GM21423 (cell line): ENCODE measurements around the gene RGS7.
"Not testable (repeated sequence)": the region's sequence is repeated elsewhere in the genome, so short reads cannot be mapped to it uniquely, and the experiment has no call there.

Experiments used
- ATAC-seq: cut with Tn5 transposase; IDR thresholded peaks from one replicate; pipeline ENCODE4 v1.9.1; 2021; ENCODE audit warnings: mild to moderate bottlenecking, moderate library complexity; ENCODE audit not compliant: unreplicated experiment

Gene RGS7

DNA sequence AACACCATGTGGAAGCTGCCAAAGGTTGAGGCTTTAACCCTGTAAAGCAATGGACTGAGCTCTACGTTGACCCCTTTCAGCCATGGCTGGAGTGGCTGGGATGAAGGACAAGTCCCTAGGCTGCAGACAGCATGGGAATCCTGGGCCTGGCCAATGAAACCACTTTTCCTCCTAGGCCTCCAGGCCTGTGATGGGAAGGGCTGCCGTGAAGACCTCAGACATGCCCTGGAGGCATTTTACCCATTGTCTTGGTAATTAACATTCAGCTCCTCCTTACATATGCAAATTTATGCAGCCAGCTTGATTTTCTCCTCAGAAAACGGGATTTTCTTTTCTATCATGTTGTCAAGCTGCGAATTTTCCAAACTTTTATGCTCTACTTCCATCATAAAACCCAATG is 214.5 kb downstream of the RGS7 start:
- no peak for ATAC-seq

DNA sequence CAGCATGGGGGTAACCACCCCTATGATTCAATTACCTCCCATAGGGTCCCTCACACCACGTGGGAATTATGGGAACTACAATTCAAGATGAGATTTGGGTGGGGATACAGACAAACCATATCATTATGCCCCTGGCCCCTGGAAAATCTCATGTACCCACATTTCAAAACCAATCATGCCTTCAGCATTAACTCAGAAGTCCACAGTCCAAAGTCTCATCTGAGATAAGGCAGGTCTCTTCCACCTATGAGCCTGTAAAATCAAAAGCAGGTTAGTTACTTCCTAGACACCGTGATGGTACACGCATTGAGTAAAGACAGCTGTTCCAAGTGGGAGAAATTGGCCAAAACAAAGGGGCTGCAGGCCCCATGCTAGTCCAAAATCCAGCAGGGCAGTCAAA is 215.4 kb downstream of the RGS7 start:
- not testable (repeated sequence) for ATAC-seq

DNA sequence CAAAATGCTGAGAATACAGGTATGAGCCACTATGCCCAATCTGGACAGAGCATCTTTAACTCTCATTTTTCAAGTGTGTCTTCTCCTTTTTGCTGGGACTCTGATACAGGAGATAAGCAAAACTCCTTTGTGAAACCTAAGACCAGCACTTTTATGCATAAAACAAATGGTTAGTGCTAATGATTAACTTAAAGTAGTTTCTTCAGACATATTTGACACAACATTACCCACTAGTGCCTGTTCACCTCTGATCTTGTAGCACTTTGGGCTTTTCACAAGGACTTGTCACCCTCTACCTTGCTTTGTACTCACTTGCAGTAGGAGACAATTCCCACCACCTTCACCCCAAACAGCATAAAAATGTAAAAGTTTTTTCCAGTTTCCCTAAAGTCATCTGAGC is 216.3 kb downstream of the RGS7 start:
- no peak for ATAC-seq

DNA sequence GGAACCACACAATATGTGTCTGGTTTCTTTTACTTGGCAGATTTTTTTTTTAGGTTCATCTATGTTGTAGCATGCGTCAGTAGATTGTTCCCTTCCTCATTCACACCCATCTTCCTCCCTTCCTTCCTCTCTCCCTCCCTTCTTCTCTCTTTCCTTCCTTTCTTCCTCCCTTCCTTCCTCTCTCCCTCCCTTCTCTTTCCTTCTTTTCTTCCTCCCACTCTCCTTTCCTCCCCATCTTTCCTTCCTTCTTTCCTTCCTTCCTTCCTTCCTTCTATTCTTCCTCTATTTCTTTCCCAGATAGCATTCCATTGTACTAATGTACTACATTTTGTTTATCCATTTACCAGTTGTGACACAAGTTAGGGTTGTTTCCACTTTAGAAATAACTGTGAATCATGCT is 218.0 kb downstream of the RGS7 start:
- no peak for ATAC-seq

DNA sequence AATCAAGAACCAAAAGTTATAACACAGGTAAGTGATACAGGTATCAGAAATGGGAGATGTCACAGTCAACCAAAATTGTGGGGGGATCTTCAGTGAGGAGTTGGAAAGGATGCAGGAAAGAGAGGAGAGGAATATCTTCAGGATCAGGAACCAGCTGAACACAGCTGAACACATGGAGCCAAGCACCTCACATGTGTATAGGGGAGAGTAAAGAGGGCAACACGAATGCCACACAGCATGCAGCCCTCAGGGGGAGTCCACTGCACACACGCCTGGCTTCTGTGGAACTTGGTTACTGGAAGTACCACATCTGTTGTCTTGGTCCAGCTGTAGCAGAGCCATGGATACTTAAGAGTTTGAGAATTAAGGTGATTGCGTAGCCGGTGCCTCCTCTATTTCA is 218.8 kb downstream of the RGS7 start:
- no peak for ATAC-seq

DNA sequence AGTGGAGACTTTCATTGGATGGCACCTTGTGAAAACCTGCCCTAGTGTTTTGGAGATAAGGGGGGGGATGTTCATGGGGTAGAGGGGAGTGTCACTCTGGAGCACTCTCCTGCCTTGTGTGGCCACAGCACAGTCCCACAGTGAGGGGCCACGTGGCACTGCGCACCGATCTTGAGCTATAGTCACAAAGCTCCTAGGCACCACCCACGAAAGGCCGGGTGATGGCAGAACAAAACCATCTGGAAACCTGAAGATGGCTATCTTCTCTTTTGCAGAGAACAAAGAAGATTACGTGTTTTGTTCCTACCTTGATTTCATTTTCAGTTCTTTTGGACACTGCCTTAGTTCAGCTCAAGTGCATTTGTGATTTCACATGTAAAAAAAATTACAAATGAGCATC is 220.6 kb downstream of the RGS7 start:
- ATAC-seq: no peak

DNA sequence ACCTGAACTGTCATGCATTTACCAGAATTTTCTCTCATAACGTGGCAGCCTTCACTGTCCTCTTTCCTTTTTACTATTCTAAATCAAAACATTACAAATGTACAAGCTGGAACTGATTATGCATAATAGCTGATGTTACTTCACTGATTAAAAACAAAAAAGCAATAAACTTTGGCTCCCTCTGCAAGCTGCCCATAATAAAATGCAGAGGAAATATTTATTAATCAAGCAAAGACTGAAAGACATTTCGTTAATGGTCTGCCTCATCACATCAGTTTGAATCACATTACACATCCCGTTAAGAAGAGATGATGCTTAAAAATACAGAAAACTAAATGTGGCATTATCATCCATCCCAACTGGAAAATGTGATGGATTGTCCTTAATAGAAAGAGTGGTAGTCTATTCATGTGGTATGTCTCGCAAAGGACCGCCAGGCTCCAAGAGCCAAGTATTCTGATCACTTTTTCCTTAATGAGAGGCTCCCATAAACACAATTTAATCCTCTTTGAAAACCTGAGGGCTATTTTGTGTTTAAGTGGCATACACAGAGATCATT is 225.3 kb downstream of the RGS7 start:
- ATAC-seq: no peak

DNA sequence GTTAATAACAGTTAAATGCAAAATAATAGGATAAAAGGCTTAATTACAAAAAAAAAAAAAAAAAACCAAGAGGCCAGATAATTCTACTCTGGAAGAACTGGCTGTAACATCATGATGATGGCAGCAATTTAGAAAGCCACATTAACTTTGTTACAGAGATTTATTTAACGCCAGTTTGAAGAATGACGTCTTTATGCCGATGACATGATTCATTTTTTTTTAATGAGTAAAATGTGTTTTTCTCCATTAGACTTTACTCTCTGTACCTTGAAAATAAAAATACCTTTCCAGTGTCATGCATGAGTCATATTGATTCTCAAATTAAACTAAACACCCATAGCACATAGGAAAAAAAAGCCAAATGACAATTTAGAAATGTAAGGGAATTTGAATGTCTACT is 226.1 kb downstream of the RGS7 start:
- no peak for ATAC-seq

DNA sequence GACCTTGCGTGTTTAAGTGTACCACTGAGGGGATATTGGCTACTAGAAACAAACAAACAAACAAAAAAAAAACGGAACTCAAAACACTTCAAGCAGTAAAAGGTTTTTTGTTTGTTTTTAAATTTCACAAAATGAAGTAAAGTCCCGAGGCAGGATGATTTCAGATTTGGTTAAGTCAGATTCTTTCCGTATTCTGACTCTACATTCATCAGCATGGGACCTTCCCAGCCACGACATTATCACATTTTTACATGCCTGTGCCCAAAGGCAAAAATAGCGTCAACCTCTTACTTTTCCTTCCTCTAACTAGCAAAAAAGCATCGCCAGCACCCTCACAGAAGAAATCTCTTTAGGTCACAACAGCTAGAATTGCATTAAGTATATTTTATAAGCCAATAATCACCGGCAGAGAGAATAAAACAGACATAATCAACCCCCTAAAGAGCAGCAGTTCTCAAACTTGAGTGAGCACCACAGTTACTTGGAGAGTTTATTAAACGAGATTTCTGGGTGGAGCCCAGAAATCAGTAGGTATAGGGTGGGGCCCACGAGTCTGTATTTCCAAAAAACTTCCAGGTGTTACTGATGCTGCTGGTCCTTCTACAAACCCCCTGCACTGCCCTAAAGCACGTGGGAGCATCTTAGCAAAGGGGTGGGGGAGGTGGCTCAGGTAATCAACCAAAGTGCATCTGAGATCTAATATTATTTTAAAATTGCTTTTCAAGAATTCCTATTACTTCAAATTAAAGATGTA is 227.6 kb downstream of the RGS7 start:
- no peak for ATAC-seq

DNA sequence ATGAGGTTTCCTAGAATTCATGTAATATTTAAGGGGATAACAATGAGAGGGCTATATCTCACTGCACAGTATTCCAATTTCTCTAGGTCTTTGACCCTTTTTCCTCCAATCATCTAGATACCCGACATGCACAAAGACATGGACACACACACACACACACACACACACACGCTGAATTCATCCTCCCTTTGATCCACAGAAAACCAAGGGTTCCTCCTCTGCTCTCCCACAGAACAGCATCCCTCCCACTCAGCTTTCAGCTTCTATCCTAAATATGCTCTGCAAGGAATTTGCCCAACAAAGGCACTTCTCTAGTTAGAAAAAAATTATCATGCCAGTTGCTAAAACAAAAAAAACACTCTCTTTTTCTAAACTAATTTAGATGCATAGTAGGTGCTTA is 231.7 kb downstream of the RGS7 start:
- no peak for ATAC-seq

DNA sequence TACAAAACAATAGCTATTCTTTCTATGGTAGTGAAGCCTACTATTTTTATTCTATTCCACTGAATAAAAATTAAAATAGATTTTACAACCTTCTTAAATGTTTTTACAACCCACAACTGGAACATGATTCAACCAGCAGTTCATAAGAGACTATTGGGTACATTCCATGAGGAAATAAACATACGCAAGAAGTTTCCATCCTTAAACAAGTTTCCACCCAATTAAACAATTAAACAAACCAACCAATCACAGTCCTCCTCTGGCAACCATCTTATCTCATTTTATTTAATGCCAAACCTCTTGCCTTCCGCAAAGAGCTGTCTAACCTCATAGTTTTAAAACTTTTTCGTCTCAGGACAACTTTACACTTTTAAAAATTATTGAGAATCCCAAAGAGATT is 239.0 kb downstream of the RGS7 start:
- no peak for ATAC-seq

DNA sequence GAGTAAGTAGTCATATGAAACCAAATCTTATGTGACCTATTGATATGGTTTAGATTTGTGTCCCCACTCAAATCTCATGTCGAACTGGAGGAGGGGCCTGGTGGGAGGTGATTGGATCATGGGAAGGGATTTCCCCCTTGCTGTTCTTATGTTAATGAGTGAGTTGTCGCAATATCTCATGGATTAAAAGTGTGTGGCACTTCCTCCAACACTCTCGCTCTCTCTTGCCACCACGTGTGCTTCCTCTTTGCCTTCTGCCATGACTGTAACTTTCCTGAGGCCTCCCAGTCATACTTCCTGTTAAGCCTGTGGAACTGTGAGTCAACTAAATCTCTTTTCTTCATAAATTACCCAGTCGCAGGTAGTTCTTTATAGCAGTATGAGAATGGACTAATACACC is 241.2 kb downstream of the RGS7 start:
- ATAC-seq: no peak

DNA sequence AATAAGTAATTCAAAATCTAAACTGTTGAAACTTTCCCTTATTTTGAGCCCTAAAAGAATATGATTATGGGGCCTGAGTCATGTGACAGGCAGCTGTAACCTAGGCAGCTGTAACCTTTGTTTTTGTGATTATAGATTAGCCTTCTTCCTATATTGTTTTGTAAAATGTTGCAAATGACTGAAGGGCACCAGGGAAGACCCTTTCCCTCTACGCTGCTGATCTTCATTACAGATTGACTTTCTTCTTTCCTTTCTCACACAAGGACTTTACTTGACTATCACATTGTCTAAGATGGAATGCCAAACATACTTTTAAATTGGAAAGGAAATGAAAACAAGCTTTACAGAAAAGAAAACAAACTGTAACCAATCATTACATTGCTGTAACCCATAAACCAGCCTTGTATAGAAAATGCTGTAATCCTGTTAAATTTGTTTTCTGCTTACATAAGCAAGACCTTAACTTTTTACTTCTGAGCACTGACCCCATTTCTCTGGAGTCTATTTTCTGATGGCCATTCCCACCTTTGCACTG is 242.2 kb downstream of the RGS7 start:
- no peak for ATAC-seq

DNA sequence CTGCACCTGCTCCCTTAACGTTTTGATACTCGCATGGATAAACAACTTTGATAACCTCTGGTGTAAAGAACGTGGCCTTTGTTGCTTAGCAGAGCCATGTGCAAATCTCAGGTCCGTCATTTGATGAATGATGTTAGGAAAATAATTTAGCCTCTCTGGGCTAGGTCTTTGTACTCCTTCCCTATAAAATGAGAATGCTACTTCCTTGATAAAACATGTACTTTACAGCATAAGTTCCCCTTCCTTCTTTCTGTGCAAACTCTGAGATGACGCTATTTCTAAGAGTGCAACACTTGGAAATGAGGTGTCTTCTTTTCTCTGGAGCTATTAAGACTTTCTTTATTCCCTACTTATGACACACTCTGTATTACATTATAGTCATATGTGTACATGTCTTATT is 243.4 kb downstream of the RGS7 start:
- ATAC-seq: no peak

DNA sequence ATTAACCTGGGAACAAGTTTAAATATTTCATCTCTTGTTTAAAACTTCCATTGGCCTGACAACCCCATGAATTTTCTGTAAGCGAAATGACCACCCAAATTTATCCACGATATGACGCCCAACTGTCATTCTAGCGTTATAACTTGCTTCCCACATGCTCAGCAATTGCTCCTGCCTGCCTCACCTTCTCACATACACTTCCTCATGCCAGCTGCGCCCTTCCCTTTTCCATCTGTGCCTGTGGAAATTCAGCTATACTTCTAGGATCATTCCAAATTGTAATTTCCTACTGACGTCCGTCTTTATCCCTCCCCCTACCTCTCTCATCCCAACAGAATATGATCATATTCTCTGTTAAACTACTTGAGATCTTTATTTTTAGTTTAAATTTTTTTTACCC is 248.0 kb downstream of the RGS7 start:
- ATAC-seq: no peak

DNA sequence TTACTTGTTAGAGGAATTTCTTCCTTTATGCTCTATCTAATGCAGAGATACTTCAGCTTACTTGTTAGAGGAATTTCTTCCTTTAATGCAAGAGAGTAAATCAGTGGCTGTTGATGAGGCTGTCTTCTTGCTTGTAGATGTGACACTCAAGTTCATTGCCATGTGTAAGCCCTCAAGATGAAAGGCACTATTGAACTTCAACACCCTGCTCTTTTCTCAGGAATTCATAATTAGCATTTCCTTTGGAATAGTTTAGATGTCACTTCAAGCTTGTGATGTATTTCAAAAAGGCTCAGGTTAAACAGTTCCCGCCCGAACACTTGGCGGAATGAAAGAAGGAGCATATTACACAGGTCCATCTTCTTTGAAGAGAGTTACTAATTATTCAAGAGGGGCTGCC is 251.9 kb downstream of the RGS7 start:
- ATAC-seq: no peak

DNA sequence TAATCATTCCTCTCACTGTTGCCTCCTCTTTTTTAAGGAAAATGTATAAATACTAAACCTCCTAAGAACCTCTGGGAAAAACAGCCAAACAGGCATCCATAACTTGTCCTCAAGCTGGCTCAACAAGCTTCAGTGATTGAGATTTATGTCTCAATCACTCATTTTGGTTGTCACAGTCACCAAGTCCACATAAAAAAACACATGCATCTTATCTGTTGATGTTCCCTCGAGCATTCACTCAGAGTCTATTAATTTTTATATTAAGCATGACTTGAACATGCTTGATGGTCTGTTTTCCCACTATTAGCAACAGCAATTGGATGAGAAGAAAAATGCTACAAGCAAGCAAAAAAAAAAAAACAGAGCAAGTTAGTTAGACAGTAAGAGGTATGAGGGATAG is 254.3 kb downstream of the RGS7 start:
- no peak for ATAC-seq

DNA sequence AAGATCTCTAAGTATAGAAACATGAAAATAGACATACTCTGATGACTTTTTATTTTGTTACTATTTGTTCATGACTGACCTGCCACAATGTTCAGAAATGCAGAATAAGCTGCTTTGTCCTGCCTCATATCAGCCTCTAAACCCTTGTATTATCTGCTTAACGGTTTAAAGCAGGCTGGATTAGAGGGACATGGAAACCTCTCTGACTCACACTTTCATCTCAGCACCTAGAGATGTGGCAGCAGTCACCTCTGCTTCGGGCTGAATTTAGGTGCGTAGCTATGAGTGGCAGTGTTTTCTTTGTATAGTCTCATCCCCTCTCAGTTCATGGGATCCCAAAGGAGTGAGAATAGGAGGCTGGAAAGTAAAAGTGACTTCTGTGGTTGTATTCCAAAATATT is 255.4 kb downstream of the RGS7 start:
- no peak for ATAC-seq

DNA sequence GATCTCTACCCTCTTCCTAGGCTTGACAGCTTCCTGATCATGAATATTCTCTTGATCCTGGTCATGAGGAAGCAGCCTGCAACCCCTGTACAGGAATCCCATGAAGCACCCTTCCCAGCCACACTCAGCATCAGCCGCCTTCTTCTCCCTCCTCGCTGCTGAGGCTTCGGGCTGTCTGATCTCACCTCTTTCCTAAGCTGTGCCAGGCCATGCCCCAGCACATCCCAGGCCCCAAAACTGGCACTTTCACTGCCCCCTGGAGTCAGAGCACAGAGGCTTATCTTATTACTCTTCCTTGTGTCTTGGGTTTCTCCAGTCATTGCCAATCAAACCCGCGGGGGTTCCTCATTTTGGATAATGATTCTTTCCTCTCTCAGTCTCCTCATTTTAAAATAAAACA is 259.5 kb downstream of the RGS7 start:
- ATAC-seq: no peak

DNA sequence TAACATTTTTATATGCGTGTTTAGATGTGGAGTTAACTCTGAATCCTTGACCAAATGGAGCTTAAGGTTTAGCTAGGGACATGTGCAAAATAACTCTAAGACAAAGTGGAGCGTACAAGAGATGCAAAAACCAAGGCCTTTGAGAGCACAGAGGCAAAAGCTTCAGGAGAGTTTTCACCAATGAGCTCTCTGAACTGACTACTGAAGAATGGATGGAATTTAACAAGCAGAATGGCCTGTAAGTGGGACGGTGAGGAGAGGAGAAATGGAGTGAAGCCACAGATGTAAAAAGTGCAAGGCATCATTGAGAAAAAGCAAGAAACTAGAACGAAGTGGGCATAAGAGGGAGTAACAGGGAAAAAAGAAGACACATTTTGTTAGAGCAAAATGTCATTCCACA is 260.0 kb downstream of the RGS7 start:
- ATAC-seq: no peak

DNA sequence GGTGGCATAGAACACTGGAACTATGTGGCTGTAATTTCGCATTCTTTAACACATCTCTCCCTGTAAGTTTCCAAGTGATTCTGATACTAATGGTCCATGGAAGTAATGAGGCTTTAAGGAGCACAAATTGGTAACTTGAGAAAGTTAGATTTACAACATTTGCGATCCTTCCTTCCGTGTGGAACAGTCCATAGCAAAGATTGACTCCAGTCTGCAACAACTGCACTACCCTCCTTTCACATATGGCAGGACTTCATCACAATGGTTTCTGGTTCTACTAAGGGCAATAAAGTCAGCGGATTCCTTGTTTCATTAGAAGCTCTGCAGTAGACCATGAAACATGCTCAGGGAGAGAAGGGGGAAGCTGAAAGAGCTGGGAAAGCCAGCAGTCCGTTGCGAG is 261.2 kb downstream of the RGS7 start:
- ATAC-seq: no peak

DNA sequence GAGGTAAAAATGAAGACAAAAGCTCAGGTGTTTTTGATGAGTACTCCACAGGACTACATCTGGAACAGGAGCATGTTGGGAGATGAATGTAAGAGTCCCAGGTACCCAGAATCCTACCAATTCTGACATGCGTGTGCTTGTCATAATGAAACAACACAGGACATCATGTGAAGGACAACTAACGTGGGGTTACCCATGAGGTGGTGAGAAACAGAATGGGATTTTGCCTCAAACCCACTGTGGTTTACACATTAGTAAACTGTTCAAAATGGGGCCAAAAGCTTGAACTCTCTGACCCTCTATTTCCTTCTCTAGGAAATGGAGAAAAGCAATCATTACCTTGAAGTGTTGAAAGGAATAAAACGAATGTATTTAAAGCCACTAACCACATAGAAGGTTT is 266.2 kb downstream of the RGS7 start:
- ATAC-seq: no peak

DNA sequence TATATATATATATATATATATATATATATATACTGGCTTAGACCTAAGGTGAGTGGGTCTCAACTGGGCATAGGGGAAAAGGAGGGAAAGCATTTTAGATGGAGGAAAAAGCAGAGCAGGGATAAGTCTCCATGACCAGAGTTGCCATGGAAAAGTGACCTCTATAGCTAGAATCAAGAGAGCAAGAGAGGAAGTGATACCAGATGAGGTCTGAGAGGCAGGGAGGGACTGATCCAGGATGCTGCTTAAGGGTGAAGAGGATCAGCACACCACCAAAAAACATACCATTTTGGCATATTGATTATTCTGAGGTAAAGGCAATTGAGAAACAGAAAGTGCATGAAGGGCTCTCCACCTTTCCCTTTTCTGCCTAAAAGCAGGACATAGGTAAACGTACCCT is 267.9 kb downstream of the RGS7 start:
- not testable (repeated sequence) for ATAC-seq
